Endothelial cell of umbilical vein (primary cell): ENCODE data around the gene SLC12A5. TPM values are rescaled to one million over a fixed set of nuclear protein-coding genes. Genes with fewer than 3 reads are reported as not detected.

Source experiments
- BruUV-seq: library from RNA; stranded (reverse); fragments of 400-500 nt; replicated peaks from 2 replicates; lab custom pipeline; 2021; lab: Mats Ljungman, UMichigan
- CTCF ChIA-PET: fragments of 300-600, 350-600 bp; sonication (Branson Sonifier 250); formaldehyde crosslinking; loops from one replicate; lab custom pipeline; 2021; ENCODE audit warnings: antibody characterized with exemption, inconsistent platforms; lab: Charles Lee
- POLR2A ChIA-PET: fragments of 300-600, 350-600 bp; sonication (Branson Sonifier 250); formaldehyde crosslinking; loops from one replicate; lab custom pipeline; 2021; ENCODE audit warnings: antibody characterized with exemption, inconsistent platforms; lab: Charles Lee
- DNase-seq: peaks from one replicate; pipeline ENCODE4 v3.0.0-alpha.2; 2011; ENCODE audit warnings: low read depth, low spot score
- FAIRE-seq: peaks from 2 replicates; lab custom pipeline; 2011; peaks lifted over from hg19 to GRCh38; lab: Jason Lieb, UNC
- H2AFZ ChIP-seq: 2 replicates; pipeline ENCODE4 v1.6.0; 2012; ENCODE audit warnings: low read depth, low read length, control low read depth, inconsistent platforms
- H3K27ac ChIP-seq: 2 replicates; pipeline ENCODE4 v1.5.1; 2011; ENCODE audit warnings: low read depth, mild to moderate bottlenecking, control low read depth, low read length, moderate library complexity; ENCODE audit not compliant: insufficient read depth
- H3K27me3 ChIP-seq, 2 experiments: 2 replicates each; pipeline versions ENCODE4 v1.6.0 to v1.6.1; 2011; ENCODE audit warnings: low read length in 2 of 2, mixed read lengths in 1 of 2; ENCODE audit not compliant: control insufficient read depth in 2 of 2, insufficient read depth in 2 of 2
- H3K36me3 ChIP-seq, 2 experiments: 2 replicates in 1 of 2; 3 replicates in 1 of 2; pipeline ENCODE4 v1.5.1; 2011; ENCODE audit warnings: low read length in 2 of 2, mild to moderate bottlenecking in 1 of 2, moderate library complexity in 1 of 2; ENCODE audit not compliant: control insufficient read depth in 2 of 2, insufficient read depth in 2 of 2; ENCODE audit errors: extremely low read depth in 1 of 2
- H3K4me1 ChIP-seq: 3 replicates; pipeline ENCODE4 v1.5.1; 2011; ENCODE audit warnings: mild to moderate bottlenecking, low read length; ENCODE audit not compliant: control insufficient read depth, insufficient read depth; ENCODE audit errors: extremely low read depth
- H3K4me2 ChIP-seq: 2 replicates; pipeline ENCODE4 v1.6.1; 2011; ENCODE audit warnings: low read length, control low read depth, mixed read lengths; ENCODE audit not compliant: insufficient read depth
- H3K4me3 ChIP-seq, 3 experiments: fragments of 200-600 bp in 1 of 3; sonication (generic), shearing (Covaris generic) in 1 of 3; replicated peaks in 1 of 3; 2 replicates each; pipeline ENCODE4 v1.5.1; 2011 to 2016; ENCODE audit warnings: control low read depth in 3 of 3, low read length in 3 of 3, mild to moderate bottlenecking in 2 of 3, inconsistent platforms in 1 of 3, low read depth in 1 of 3, moderate library complexity in 1 of 3; ENCODE audit not compliant: insufficient read depth in 1 of 3
- H3K79me2 ChIP-seq: 2 replicates; pipeline ENCODE4 v1.6.0; 2012; ENCODE audit warnings: low read length, inconsistent platforms; ENCODE audit not compliant: control insufficient read depth, insufficient read depth
- H3K9ac ChIP-seq: replicated peaks from 2 replicates; pipeline ENCODE3; 2011; ENCODE audit warnings: low read length, control low read depth; ENCODE audit not compliant: insufficient read depth; ENCODE audit errors: extremely low read depth
- H3K9me1 ChIP-seq: replicated peaks from 3 replicates; pipeline ENCODE4 v1.6.0; 2011; ENCODE audit warnings: mild to moderate bottlenecking, low read length; ENCODE audit not compliant: control insufficient read depth, insufficient read depth; ENCODE audit errors: extremely low read depth
- H3K9me3 ChIP-seq: replicated peaks from 2 replicates; pipeline ENCODE4 v1.5.1; 2012; ENCODE audit warnings: low read length, inconsistent platforms; ENCODE audit not compliant: control insufficient read depth, insufficient read depth
- H4K20me1 ChIP-seq: replicated peaks from 2 replicates; pipeline ENCODE3; 2011; ENCODE audit warnings: mild to moderate bottlenecking, low read length; ENCODE audit not compliant: control insufficient read depth, insufficient read depth; ENCODE audit errors: extremely low read depth
- CTCF ChIP-seq, 2 donors: IDR thresholded peaks; 1 replicate in 1 of 2; 2 replicates in 1 of 2; pipeline ENCODE4 v1.5.1; 2011; ENCODE audit warnings: low read length in 2 of 2, mild to moderate bottlenecking in 2 of 2, moderate library complexity in 2 of 2, control low read depth in 1 of 2, inconsistent platforms in 1 of 2, low read depth in 1 of 2; ENCODE audit not compliant: insufficient read depth in 1 of 2; ENCODE audit errors: extremely low read depth in 1 of 2
- FOS ChIP-seq: IDR thresholded peaks from 2 replicates; pipeline ENCODE4 v1.6.1; 2011; ENCODE audit warnings: mild to moderate bottlenecking, low read length, moderate library complexity, borderline replicate concordance; ENCODE audit not compliant: insufficient read depth
- GATA2 ChIP-seq: IDR thresholded peaks from 2 replicates; pipeline ENCODE4 v1.7.0; 2011; ENCODE audit warnings: low read depth, mild to moderate bottlenecking, moderate library complexity, mixed read lengths, low read length; ENCODE audit not compliant: insufficient read length, insufficient read depth
- MAX ChIP-seq: IDR thresholded peaks from 2 replicates; pipeline ENCODE4 v1.6.1; 2011; ENCODE audit not compliant: insufficient read depth, insufficient read length
- dilution Hi-C: fragments of 300-500 bp; cut with MboI; formaldehyde crosslinking; loops from one replicate; pipeline ENCODE4 v1.15.0; 2019; ENCODE audit warnings: low sequenced_read_pairs; ENCODE audit not compliant: extremely low pct_ligation_motif_present
- intact Hi-C: fragments of 100-400 bp; cut with micrococcal nuclease; formaldehyde crosslinking; loops from one replicate; pipeline ENCODE4 v1.10.0; 2022
- polyA plus RNA-seq, 4 experiments: library from polyadenylated mRNA; depleted of rRNA in 3 of 4; stranded (reverse) in 3 of 4; unstranded in 1 of 4; fragments of >200 nt; gene quantifications; 2 replicates each; pipeline versions ENCODE4 v1.2.1 to v1.2.3, GENCODE V29; 2011 to 2012; ENCODE audit warnings: missing spikeins in 1 of 4
- total RNA-seq: library from RNA; stranded (reverse); gene quantifications from 2 replicates; pipeline ENCODE4 v1.2.3, GENCODE V29; 2021

SLC12A5 gene
- total and polyA plus RNA-seq, 2 donors (not counting 3 experiments of a cell fraction or from before 2014, with no cell fraction given) = 1.6 to 2.3 TPM

- Histone ChIP-seq H3K9ac (no peak overlapping the region), H3K9me1 (no peaks in the 10 kb centered on the region), H3K9me3 (no peaks in the 10 kb centered on the region), H2AFZ (no peak overlapping the region), H3K79me2 (peaks cover 72% of the 10 kb centered on the region), H3K4me2 (no peak overlapping the region), H3K4me3 (no peak overlapping the region), H3K36me3 (no peaks in the 10 kb centered on the region), H3K27me3 (no peaks in the 10 kb centered on the region), H4K20me1 (peaks cover 26% of the 10 kb centered on the region), H3K27ac (no peak overlapping the region), H3K4me1 (peaks cover 26% of the 10 kb centered on the region)
- POLR2A ChIA-PET = no interaction called here
- no TSS peak for BruUV-seq
- peak; percentile 20 for DNase-seq
- dilution Hi-C loops (no loop called here), intact Hi-C loops (loop anchor here (1.0 to 10.0 kb wide), 2 partner anchors 64 to 272 kb away; partner anchors contain the start of gene UBE2C)
- TF ChIP-seq CTCF (IDR thresholded peaks at IDR 0.05; ENCODE audit: extremely low read depth in 1 of 2, insufficient read depth in 1 of 2, low read depth in 1 of 2, low read length in 2 of 2) (peak; percentile 17 to 22), GATA2 (no peak)
- FAIRE-seq = no peak
- CTCF ChIA-PET = interaction anchor here (1.5 to 4.2 kb wide), 5 partner anchors 29 to 117 kb away, joined by 6 to 24 read pairs (median 10); no protein-coding TSS in a partner anchor
Measured at GRCh38 chr20:46087161-46087560, 58.1 kb downstream of the SLC12A5 start.

GRCh38 chr20:46088409-46089166 lies 59.6 kb downstream of the SLC12A5 start:
- DNase-seq = peak; percentile 28

More at GRCh38 chr20:46088409-46089166, 59.6 kb downstream of the SLC12A5 start:
- H3K9me3 ChIP-seq = no peaks in the 10 kb centered on the region
- dilution Hi-C loops (no loop called here), intact Hi-C loops (loop anchor here (1.0 to 10.0 kb wide), 5 partner anchors 28 to 600 kb away; partner anchors contain the start of genes TP53RK, UBE2C and ZNF335)
- H3K9ac ChIP-seq = peak overlapping the region; percentile 92
- peak overlapping the region; percentile 81 for H3K4me2 ChIP-seq
- no peaks in the 10 kb centered on the region for H3K9me1 ChIP-seq
- H2AFZ ChIP-seq = no peak overlapping the region
- FAIRE-seq = peak; percentile 80
- peak overlapping the region; percentile 83 for H3K27ac ChIP-seq
- BruUV-seq = TSS peak; percentile 32
- TF ChIP-seq CTCF (IDR thresholded peaks at IDR 0.05; ENCODE audit: extremely low read depth in 1 of 2, insufficient read depth in 1 of 2, low read depth in 1 of 2, low read length in 2 of 2) (no peak), GATA2 (no peak), FOS (no peak), MAX (no peak)
- H3K4me3 ChIP-seq = peak overlapping the region; percentile 70 to 80 (median 77)
- H4K20me1 ChIP-seq = peaks cover 15% of the 10 kb centered on the region
- H3K36me3 ChIP-seq = no peaks in the 10 kb centered on the region
- POLR2A ChIA-PET = interaction anchor here (0.5 kb wide), 1 partner anchor 19 kb away, joined by 4 read pairs; no protein-coding TSS in a partner anchor
- CTCF ChIA-PET = interaction anchor here (0.7 to 4.2 kb wide), 13 partner anchors 9 to 260 kb away, joined by 3 to 24 read pairs (median 5); no protein-coding TSS in a partner anchor
- peaks cover 26% of the 10 kb centered on the region for H3K4me1 ChIP-seq
- H3K79me2 ChIP-seq = peaks cover 57% of the 10 kb centered on the region
- H3K27me3 ChIP-seq = peaks cover 0 to 2% of the 10 kb centered on the region in 2 experiments
